Glutamatergic neuron (in vitro differentiated cells): ENCODE measurements around the gene GABRB3. TPM values are rescaled to one million over a fixed set of nuclear protein-coding genes. Genes with fewer than 3 reads are reported as not detected.
A peak's percentile ranks its signal among the peaks of the same experiment; 100 is the strongest.

Experiments
- DNase-seq: peaks from one replicate; pipeline ENCODE4 v3.0.0; 2022
- H3K27ac Mint-ChIP-seq: one replicate; pipeline ENCODE4 v1.8.0; 2020; ENCODE audit warnings: mild to moderate bottlenecking, mixed read lengths, inconsistent platforms; ENCODE audit not compliant: unreplicated experiment
- H3K27me3 Mint-ChIP-seq: one replicate; pipeline ENCODE4 v1.8.0; 2020; ENCODE audit warnings: mild to moderate bottlenecking, moderate library complexity, mixed read lengths, inconsistent platforms; ENCODE audit not compliant: unreplicated experiment
- H3K36me3 Mint-ChIP-seq: one replicate; pipeline ENCODE4 v1.8.0; 2020; ENCODE audit warnings: mild to moderate bottlenecking, mixed read lengths, inconsistent platforms; ENCODE audit not compliant: unreplicated experiment
- H3K4me1 Mint-ChIP-seq: one replicate; pipeline ENCODE4 v1.8.0; 2020; ENCODE audit warnings: mild to moderate bottlenecking, low read depth, mixed read lengths, inconsistent platforms; ENCODE audit not compliant: unreplicated experiment
- H3K4me3 Mint-ChIP-seq: one replicate; pipeline ENCODE4 v1.8.0; 2020; ENCODE audit warnings: mild to moderate bottlenecking, mixed read lengths, inconsistent platforms; ENCODE audit not compliant: unreplicated experiment
- H3K9me3 Mint-ChIP-seq: one replicate; pipeline ENCODE4 v1.8.0; 2020; ENCODE audit warnings: mild to moderate bottlenecking, moderate library complexity, mixed read lengths, inconsistent platforms; ENCODE audit not compliant: unreplicated experiment
- CTCF ChIP-seq: fragments of 200-600 bp; sonication (generic); IDR thresholded peaks from one replicate; pipeline ENCODE4 v1.5.0; 2021; ENCODE audit not compliant: partially characterized antibody, unreplicated experiment
- total RNA-seq: library from RNA; stranded (reverse); fragmentation: NEBNext Ultra II Directional; extraction: Animal tissue kit (Norgen Biotek cat#: 25700); gene quantifications from one replicate; pipeline ENCODE4 v1.2.1, GENCODE V29; 2021; ENCODE audit not compliant: unreplicated experiment

The GABRB3 gene
- total RNA-seq, 1 donor from 2014 or later, result 287 TPM

- DNase-seq, result peak; percentile 19
- H3K4me3 Mint-ChIP-seq, result no peak overlapping the region
- H3K27ac Mint-ChIP-seq, result peak overlapping the region; percentile 40
- H3K27me3 Mint-ChIP-seq, result peaks cover 9% of the 10 kb centered on the region
- H3K36me3 Mint-ChIP-seq, result peaks cover 17% of the 10 kb centered on the region
- TF ChIP-seq CTCF, result no peak
- H3K9me3 Mint-ChIP-seq, result peaks cover 17% of the 10 kb centered on the region
- peaks cover 48% of the 10 kb centered on the region for H3K4me1 Mint-ChIP-seq
These were observed 43.8 kb downstream of the GABRB3 start for GRCh38 chr15:26729030-26729429.

- no peak overlapping the region for H3K27ac Mint-ChIP-seq
- peaks cover 46% of the 10 kb centered on the region for H3K4me1 Mint-ChIP-seq
- peaks cover 4% of the 10 kb centered on the region for H3K27me3 Mint-ChIP-seq
- peaks cover 6% of the 10 kb centered on the region for H3K36me3 Mint-ChIP-seq
- no peak overlapping the region for H3K4me3 Mint-ChIP-seq
- H3K9me3 Mint-ChIP-seq, result peaks cover 4% of the 10 kb centered on the region
- no peak for DNase-seq
- no peak for TF ChIP-seq CTCF
These were observed 48.3 kb downstream of the GABRB3 start for GRCh38 chr15:26724381-26725150.

GRCh38 chr15:26722621-26723160 is 50.2 kb downstream of the GABRB3 start:
- Mint-ChIP-seq H3K9me3 (peaks cover 2% of the 10 kb centered on the region), H3K4me3 (no peak overlapping the region), H3K27ac (no peak overlapping the region)

GRCh38 chr15:26721232-26721967 is 51.5 kb downstream of the GABRB3 start:
- no peak overlapping the region for H3K27ac Mint-ChIP-seq
- H3K9me3 Mint-ChIP-seq, result peaks cover 12% of the 10 kb centered on the region
- peaks cover 19% of the 10 kb centered on the region for H3K36me3 Mint-ChIP-seq
- H3K4me3 Mint-ChIP-seq, result peak overlapping the region; percentile 30
- no peak for DNase-seq
- peaks cover 51% of the 10 kb centered on the region for H3K4me1 Mint-ChIP-seq
- no peak for TF ChIP-seq CTCF
- peaks cover 14% of the 10 kb centered on the region for H3K27me3 Mint-ChIP-seq

More at GRCh38 chr15:26722621-26723160, 50.2 kb downstream of the GABRB3 start:
- Mint-ChIP-seq H3K36me3 (peaks cover 12% of the 10 kb centered on the region), H3K4me1 (peaks cover 44% of the 10 kb centered on the region), H3K27me3 (peaks cover 10% of the 10 kb centered on the region)
- DNase-seq, result no peak
- no peak for TF ChIP-seq CTCF
